HG02623 (cell line): ENCODE measurements around the gene ALDOA.
"Not testable (repeated sequence)": the region's sequence is repeated elsewhere in the genome, so short reads cannot be mapped to it uniquely, and the experiment has no call there.

ENCODE experiments used
- ATAC-seq: cut with Tn5 transposase; IDR thresholded peaks from one replicate; pipeline ENCODE4 v1.9.1; 2021; ENCODE audit warnings: moderate library complexity; ENCODE audit not compliant: unreplicated experiment

Gene ALDOA

DNA sequence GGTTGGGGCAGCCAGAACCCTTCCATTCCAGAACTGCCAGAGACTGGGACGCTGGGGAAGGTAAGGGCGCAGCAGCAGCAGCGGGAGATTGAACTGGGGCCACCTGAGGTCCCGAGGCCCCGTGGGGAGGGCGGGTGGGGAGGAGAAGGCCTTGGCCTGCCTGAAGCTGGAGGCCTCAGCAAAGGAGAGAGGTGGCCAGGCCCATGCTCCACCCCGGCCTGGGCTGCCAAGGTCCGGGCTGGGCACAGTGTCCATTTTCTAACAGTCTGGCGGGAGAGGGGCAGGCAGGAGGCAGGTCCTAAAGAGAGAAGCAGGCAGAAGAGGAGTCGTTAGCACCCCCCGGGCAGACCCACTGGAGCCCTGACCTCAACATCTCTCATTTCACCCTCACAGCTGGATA is 48.9 kb downstream of the ALDOA start:
- ATAC-seq, result no peak

GRCh38 chr16:30114833-30115232 is 49.3 kb downstream of the ALDOA start:
- ATAC-seq, result not testable (repeated sequence)

DNA sequence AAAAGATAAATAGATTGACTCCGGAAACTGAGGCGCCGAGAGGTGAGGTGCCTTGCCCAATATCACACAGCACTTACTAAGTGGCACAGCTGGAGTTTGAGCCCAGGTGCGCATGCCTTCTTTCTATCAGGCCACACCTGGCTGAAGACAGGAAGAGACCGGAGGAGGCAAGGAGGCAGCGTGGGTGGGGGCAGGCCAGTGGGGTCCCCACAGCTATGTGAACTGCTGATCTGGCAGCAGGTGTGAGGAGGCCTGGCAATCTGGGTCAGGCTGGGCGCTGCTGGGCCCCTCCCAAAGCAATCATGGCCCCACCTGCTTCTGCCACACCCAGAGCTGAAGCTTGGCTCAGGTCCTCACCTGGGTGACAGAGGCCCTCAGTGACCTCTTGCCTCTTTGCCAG is 49.7 kb downstream of the ALDOA start:
- no peak for ATAC-seq

DNA sequence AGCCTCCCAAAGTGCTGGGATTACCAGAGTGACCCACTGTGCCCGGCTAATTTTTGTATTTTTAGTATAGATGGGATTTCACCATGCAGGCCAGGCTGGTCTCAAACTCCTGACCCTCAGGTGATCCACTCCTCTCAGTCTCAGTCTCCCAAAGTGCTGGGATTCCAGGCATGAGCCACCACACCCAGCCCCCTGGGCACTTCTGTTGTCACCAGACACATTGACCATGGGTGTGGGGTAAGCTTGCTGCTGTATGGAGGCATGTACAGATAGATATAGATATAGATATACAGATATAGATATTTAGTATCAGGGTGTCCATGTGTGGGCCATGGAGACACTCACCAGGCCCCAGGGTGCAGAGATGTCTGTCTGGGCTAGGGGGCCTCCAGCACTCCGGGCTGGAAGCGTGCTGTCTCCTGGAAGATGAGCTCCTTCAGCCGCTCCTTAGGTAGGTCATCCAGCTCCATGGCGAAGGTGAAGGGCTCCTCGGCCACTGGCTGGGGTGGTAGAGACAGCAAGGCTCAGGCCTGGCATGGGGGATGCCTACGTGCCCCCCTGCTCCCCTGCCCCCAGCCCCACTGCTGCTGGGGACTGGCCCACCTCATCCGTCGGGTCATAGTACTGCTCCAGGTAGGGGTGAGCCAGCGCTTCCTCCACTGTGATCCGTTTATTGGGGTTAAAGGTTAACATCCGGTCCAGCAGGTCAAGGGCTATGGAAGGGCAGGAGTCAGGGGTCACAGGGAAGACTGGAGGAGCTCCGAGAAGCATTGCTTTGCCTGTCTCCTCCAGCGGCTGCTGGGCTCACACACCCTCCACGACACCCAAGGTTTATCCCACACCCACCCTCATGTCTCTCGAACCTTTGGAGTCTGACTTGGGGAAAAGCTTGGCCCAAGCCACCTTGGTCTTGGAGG is 51.0 kb downstream of the ALDOA start:
- no peak for ATAC-seq

GRCh38 chr16:30117768-30118167 is 52.2 kb downstream of the ALDOA start:
- no peak for ATAC-seq

- no peak for ATAC-seq
Measured at GRCh38 chr16:30119428-30119827, 53.9 kb downstream of the ALDOA start.
